Smooth muscle cell (in vitro differentiated cells): Measurements from ENCODE around the gene NFIX. TPM values are rescaled to one million over a fixed set of nuclear protein-coding genes. Genes with fewer than 3 reads are reported as not detected.

Experiments
- DNase-seq: peaks from one replicate; lab custom pipeline; 2025; ENCODE audit not compliant: unreplicated experiment; lab: John Stamatoyannopoulos, UW
- H2AFZ ChIP-seq: fragments of 200-600 bp; sonication (generic); 2 replicates; pipeline ENCODE4 v1.6.0; 2016; ENCODE audit warnings: antibody characterized with exemption, low read depth, mild to moderate bottlenecking
- H3F3A ChIP-seq: fragments of 200-600 bp; sonication (generic); 2 replicates; pipeline ENCODE4 v1.6.0; 2017; ENCODE audit warnings: antibody characterized with exemption, low read depth
- H3K27ac ChIP-seq: fragments of 200-600 bp; sonication (generic); 2 replicates; pipeline ENCODE4 v1.5.1; 2016; ENCODE audit warnings: low read depth, mild to moderate bottlenecking
- H3K27me3 ChIP-seq: fragments of 200-600 bp; sonication (generic); 2 replicates; pipeline ENCODE4 v1.6.1; 2016; ENCODE audit warnings: low read depth, mild to moderate bottlenecking
- H3K36me3 ChIP-seq: fragments of 200-600 bp; sonication (generic); 2 replicates; pipeline ENCODE4 v1.5.1; 2016; ENCODE audit warnings: low read depth
- H3K4me1 ChIP-seq: fragments of 200-600 bp; sonication (generic); 2 replicates; pipeline ENCODE4 v1.5.1; 2016; ENCODE audit warnings: low read depth
- H3K4me2 ChIP-seq: fragments of 200-600 bp; sonication (generic); 2 replicates; pipeline ENCODE4 v1.6.0; 2016; ENCODE audit warnings: mild to moderate bottlenecking
- H3K4me3 ChIP-seq: fragments of 200-600 bp; sonication (generic); 2 replicates; pipeline ENCODE4 v1.5.1; 2016; ENCODE audit warnings: mild to moderate bottlenecking
- H3K79me2 ChIP-seq: fragments of 200-600 bp; sonication (generic); 2 replicates; pipeline ENCODE4 v1.6.0; 2016; ENCODE audit warnings: low read depth, mild to moderate bottlenecking
- H3K9ac ChIP-seq: fragments of 200-600 bp; sonication (generic); 2 replicates; pipeline ENCODE4 v1.6.0; 2016; ENCODE audit warnings: low read depth
- H3K9me3 ChIP-seq: fragments of 200-600 bp; sonication (generic); replicated peaks from 2 replicates; pipeline ENCODE4 v1.5.1; 2016; ENCODE audit warnings: low read depth
- H4K20me1 ChIP-seq: fragments of 200-600 bp; sonication (generic); 2 replicates; pipeline ENCODE4 v1.6.0; 2016; ENCODE audit warnings: low read depth
- WGBS: methylation state at CpG from one replicate; pipeline ENCODE4 v1.1.7; 2016; ENCODE audit warnings: low lambda C conversion rate; 5-methylcytosine and 5-hydroxymethylcytosine counted together
- polyA plus RNA-seq: library from polyadenylated mRNA; unstranded; fragments of >200 nt; fragmentation: Nextera tagmentation; extraction: Ambion mirVana; gene quantifications from 2 replicates; pipeline ENCODE4 v1.2.1, GENCODE V29; 2016
- total RNA-seq: library from RNA; depleted of rRNA; stranded (reverse); fragments of >200 nt; gene quantifications from 2 replicates; pipeline ENCODE4 v1.2.3, GENCODE V29; 2014
- TF ChIP-seq, protein P1 (sequence below): fragments of 200-600 bp; sonication (generic); IDR thresholded peaks from 2 replicates; pipeline ENCODE4 v1.5.1; 2017; ENCODE audit warnings: borderline replicate concordance, mild to moderate bottlenecking, antibody characterized with exemption; ENCODE audit not compliant: insufficient read depth, poor library complexity, severe bottlenecking

The NFIX gene
- total and polyA plus RNA-seq, 2 experiments from 2014 or later, result 1.9 to 2.3 TPM

DNA sequence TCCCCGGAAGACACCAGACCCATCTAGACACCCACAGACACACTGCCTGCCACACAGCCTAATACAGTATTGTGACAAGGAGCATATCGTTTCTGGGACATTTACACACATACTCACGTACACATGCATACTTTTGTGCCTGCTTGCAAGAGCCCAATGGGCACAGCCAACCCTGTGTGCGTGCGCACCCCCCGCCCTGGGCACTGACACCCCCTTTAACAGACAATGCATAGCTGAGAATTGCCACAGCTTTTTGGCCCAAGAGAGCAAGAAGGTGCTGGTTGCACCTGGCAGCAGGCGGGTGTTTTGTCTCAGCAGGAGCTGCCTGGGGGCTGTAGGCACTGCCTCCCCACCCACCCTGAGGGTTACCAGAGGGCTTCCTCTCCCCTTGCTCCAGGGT lies 1.7 kb upstream of the NFIX start:
- H3K4me2 ChIP-seq, result no peak overlapping the region
- H3K27me3 ChIP-seq, result peaks cover 50% of the 10 kb centered on the region
- no peaks in the 10 kb centered on the region for H3K4me1 ChIP-seq
- H3K9ac ChIP-seq, result no peak overlapping the region
- H2AFZ ChIP-seq, result no peak overlapping the region
- WGBS, result 89% methylated on average over 7 of the region's 7 CpGs
- H3K27ac ChIP-seq, result no peak overlapping the region
- H3K9me3 ChIP-seq, result no peaks in the 10 kb centered on the region
- TF ChIP-seq, protein P1, sequence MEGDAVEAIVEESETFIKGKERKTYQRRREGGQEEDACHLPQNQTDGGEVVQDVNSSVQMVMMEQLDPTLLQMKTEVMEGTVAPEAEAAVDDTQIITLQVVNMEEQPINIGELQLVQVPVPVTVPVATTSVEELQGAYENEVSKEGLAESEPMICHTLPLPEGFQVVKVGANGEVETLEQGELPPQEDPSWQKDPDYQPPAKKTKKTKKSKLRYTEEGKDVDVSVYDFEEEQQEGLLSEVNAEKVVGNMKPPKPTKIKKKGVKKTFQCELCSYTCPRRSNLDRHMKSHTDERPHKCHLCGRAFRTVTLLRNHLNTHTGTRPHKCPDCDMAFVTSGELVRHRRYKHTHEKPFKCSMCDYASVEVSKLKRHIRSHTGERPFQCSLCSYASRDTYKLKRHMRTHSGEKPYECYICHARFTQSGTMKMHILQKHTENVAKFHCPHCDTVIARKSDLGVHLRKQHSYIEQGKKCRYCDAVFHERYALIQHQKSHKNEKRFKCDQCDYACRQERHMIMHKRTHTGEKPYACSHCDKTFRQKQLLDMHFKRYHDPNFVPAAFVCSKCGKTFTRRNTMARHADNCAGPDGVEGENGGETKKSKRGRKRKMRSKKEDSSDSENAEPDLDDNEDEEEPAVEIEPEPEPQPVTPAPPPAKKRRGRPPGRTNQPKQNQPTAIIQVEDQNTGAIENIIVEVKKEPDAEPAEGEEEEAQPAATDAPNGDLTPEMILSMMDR, result no peak
- no peaks in the 10 kb centered on the region for H3K36me3 ChIP-seq
- H4K20me1 ChIP-seq, result peaks cover 14% of the 10 kb centered on the region
- H3K4me3 ChIP-seq, result no peak overlapping the region
- no peaks in the 10 kb centered on the region for H3F3A ChIP-seq
- DNase-seq, result no peak
- no peaks in the 10 kb centered on the region for H3K79me2 ChIP-seq

DNA sequence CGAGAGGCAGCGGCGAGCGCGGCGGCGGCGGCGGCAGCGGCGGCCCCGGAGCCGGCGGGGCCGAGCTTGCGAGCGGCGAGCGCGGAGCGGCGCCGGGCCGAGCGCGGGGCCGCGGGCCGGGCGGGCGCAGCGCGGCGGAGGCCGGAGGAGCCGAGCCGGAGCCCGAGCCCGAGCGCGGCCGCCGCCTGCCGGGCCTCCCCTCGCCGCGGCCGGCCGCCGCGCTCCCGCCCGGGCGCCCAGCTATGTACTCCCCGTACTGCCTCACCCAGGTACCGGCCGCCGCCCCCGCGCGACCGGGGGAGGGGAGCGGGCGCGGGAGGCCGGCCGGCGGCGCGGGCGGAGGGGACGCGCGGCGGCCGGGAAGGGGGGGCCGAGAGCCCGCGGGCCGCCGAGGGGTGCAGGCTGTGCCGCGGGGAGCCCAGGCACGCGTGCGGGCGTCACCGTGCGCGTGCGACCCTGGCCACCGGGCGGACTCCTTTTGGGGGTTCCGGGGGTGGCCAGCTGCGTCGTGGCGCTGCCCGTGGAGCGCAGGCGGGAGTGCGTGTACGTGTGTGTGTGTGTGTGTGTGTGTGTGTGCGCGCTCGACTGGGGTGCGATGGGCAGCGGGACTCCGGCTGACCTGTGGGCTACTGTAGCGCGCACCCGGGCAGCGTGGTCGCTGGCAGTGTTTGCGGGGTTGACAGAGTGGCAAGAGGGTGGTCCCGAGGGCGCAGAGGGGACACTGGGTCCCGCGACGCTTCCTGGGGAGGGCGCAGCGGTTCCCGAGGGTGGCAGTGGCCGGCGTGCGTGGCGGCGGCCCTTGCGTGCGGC lies 526 bp downstream of the NFIX start:
- peaks cover 62% of the 10 kb centered on the region for H3K27me3 ChIP-seq
- H2AFZ ChIP-seq, result peak overlapping the region; percentile 58
- H4K20me1 ChIP-seq, result peaks cover 14% of the 10 kb centered on the region
- no peaks in the 10 kb centered on the region for H3K9me3 ChIP-seq
- no peak for DNase-seq
- H3K27ac ChIP-seq, result no peak overlapping the region
- 5% methylated on average over 56 of the region's 129 CpGs for WGBS
- TF ChIP-seq, protein P1, result no peak
- H3F3A ChIP-seq, result no peaks in the 10 kb centered on the region
- no peaks in the 10 kb centered on the region for H3K4me1 ChIP-seq
- H3K9ac ChIP-seq, result no peak overlapping the region
- H3K4me3 ChIP-seq, result peak overlapping the region; percentile 57
- peak overlapping the region; percentile 95 for H3K4me2 ChIP-seq
- no peaks in the 10 kb centered on the region for H3K79me2 ChIP-seq
- no peaks in the 10 kb centered on the region for H3K36me3 ChIP-seq

GRCh38 chr19:12996406-12997094 lies 1.3 kb downstream of the NFIX start:
- TF ChIP-seq, protein P1, result peak; percentile 0
- H3F3A ChIP-seq, result no peaks in the 10 kb centered on the region
- H3K27ac ChIP-seq, result no peak overlapping the region
- H3K4me3 ChIP-seq, result peak overlapping the region; percentile 57
- H4K20me1 ChIP-seq, result peaks cover 14% of the 10 kb centered on the region
- peaks cover 58% of the 10 kb centered on the region for H3K27me3 ChIP-seq
- H3K79me2 ChIP-seq, result no peaks in the 10 kb centered on the region
- WGBS, result 14% methylated on average over 26 of the region's 52 CpGs
- no peak for DNase-seq
- H3K9ac ChIP-seq, result no peak overlapping the region
- H3K4me1 ChIP-seq, result no peaks in the 10 kb centered on the region
- no peaks in the 10 kb centered on the region for H3K9me3 ChIP-seq
- H3K4me2 ChIP-seq, result peak overlapping the region; percentile 95
- H2AFZ ChIP-seq, result peak overlapping the region; percentile 58
- no peaks in the 10 kb centered on the region for H3K36me3 ChIP-seq
